ENCODE measurements around the gene ADAMTS7. TPM values are rescaled to one million over a fixed set of nuclear protein-coding genes. Genes with fewer than 3 reads are reported as not detected.

ADAMTS7 gene
- total and polyA plus RNA-seq, 2 of the 8 experiments (the other 6 are each of a cell fraction or from before 2014, with no cell fraction given) = 27.9 to 45.2 TPM

GRCh38 chr15:78715434-78715833, 95.8 kb downstream of the ADAMTS7 start (continued):
- no peak for TF ChIP-seq KDM1A (IDR thresholded peaks at IDR 0.05; ENCODE audit: borderline replicate concordance, low read length)

Measured in H1 (cell line).